Measurements from ENCODE around the gene SORCS2.

- TF ChIP-seq CTCF (IDR thresholded peaks at IDR 0.05) (no peak), POLR2A (IDR thresholded peaks at IDR 0.05) (no peak)
Observed at GRCh38 chr4:7259039-7259438, 66.7 kb downstream of the SORCS2 start.
